GM12801 (cell line): ENCODE data around the gene PDP2.

Source experiments
- CTCF ChIP-seq: IDR thresholded peaks from one replicate; pipeline ENCODE4 v1.5.1; 2011; ENCODE audit warnings: control low read depth; ENCODE audit not compliant: insufficient read length; ENCODE audit errors: extremely low read depth

Gene PDP2

GRCh38 chr16:66881014-66881417 is 701 bp downstream of the PDP2 start:
- no peak for TF ChIP-seq CTCF

- no peak for TF ChIP-seq CTCF
Measured at GRCh38 chr16:66881560-66881959, 1.2 kb downstream of the PDP2 start.

- no peak for TF ChIP-seq CTCF
Measured at GRCh38 chr16:66881964-66882508, 1.7 kb downstream of the PDP2 start.

DNA sequence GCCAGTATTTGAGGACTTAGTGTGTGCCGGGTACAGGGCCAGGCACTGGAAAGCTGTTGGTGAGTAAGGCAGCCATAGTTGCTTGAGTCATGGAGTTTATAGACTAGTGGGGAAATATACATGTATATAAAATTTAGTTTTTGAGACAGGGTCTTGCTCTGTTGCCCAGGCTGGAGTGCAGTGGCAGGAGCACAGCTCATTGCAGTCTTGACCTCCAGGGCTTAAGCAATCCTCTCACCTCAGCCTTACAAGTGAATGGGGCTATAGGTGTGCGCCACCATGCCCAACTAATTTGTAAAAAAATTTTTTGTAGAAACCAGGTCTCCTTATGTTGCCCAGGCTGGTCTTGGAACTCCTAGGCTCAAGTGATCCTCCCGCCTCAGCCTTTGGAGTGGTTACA is 2.4 kb downstream of the PDP2 start:
- TF ChIP-seq CTCF, result no peak

DNA sequence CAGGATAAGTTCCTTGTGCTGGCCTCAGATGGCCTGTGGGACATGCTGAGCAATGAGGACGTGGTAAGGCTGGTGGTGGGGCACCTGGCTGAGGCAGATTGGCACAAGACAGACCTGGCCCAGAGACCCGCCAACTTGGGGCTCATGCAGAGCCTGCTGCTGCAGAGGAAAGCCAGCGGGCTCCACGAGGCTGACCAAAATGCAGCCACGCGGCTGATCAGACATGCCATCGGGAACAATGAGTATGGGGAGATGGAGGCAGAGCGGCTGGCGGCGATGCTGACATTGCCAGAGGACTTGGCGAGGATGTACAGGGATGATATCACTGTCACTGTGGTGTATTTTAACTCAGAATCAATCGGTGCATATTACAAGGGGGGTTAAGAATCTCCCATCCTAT is 5.2 kb downstream of the PDP2 start:
- no peak for TF ChIP-seq CTCF

DNA sequence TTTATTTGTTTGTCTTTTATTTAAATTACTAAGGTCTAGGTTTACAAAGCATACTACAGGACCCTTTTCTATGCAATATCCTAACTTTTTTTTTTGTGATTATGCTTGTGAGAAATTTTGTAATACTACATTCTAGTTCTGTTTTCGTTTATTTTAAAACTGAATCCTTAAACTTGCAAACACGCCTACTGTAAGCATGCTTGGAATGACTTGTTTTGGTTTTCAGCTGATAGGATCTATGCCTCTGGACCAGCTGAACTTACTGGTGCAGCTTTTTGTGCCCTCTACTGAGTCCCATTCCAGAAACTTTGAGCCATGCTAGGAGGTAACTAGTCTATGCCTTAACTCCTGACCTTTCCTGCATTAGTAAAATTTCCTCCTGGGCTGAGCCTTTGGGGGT is 6.0 kb downstream of the PDP2 start:
- no peak for TF ChIP-seq CTCF

GRCh38 chr16:66886914-66887313 is 6.6 kb downstream of the PDP2 start:
- no peak for TF ChIP-seq CTCF
